MCF 10A (cell line): ENCODE measurements around the gene SH3BP4. TPM values are rescaled to one million over a fixed set of nuclear protein-coding genes. Genes with fewer than 3 reads are reported as not detected.

ENCODE experiments used
- BruUV-seq: library from RNA; stranded (reverse); fragments of 400-500 nt; replicated peaks from 2 replicates; lab custom pipeline; 2021; lab: Mats Ljungman, UMichigan
- CTCF ChIA-PET: fragments of 300-600 bp; sonication (Branson Sonifier 250); formaldehyde crosslinking; extraction: SDS; loops from one replicate; lab custom pipeline; 2021; ENCODE audit warnings: antibody characterized with exemption, inconsistent platforms; lab: Yijun Ruan, JAX
- POLR2A ChIA-PET: fragments of 300-600, 350-650 bp; sonication (Branson Sonifier 250); formaldehyde crosslinking; extraction: SDS; loops from one replicate; lab custom pipeline; 2020; ENCODE audit warnings: antibody characterized with exemption, inconsistent platforms; lab: Yijun Ruan, JAX
- DNase-seq: peaks from one replicate; pipeline ENCODE4 v3.0.0-alpha.2; 2018; ENCODE audit not compliant: unreplicated experiment
- H3K27ac Mint-ChIP-seq: one replicate; pipeline ENCODE4 v1.8.0; 2022; ENCODE audit warnings: mild to moderate bottlenecking, low read depth, mixed read lengths; ENCODE audit not compliant: unreplicated experiment
- H3K27me3 Mint-ChIP-seq: one replicate; pipeline ENCODE4 v1.8.0; 2022; ENCODE audit warnings: mixed read lengths; ENCODE audit not compliant: insufficient read depth, unreplicated experiment
- H3K36me3 Mint-ChIP-seq: one replicate; pipeline ENCODE4 v1.8.0; 2022; ENCODE audit warnings: mild to moderate bottlenecking, moderate library complexity, mixed read lengths; ENCODE audit not compliant: insufficient read depth, unreplicated experiment
- H3K4me1 Mint-ChIP-seq: one replicate; pipeline ENCODE4 v1.8.0; 2022; ENCODE audit warnings: mixed read lengths; ENCODE audit not compliant: insufficient read depth, unreplicated experiment
- H3K4me3 Mint-ChIP-seq: one replicate; pipeline ENCODE4 v1.8.0; 2022; ENCODE audit warnings: mild to moderate bottlenecking, moderate library complexity, mixed read lengths; ENCODE audit not compliant: unreplicated experiment
- H3K9me3 Mint-ChIP-seq: one replicate; pipeline ENCODE4 v1.8.0; 2022; ENCODE audit warnings: mixed read lengths; ENCODE audit not compliant: unreplicated experiment
- CTCF ChIP-seq: fragments of 200-600 bp; IDR thresholded peaks from one replicate; pipeline ENCODE4 v1.8.0; 2022; ENCODE audit warnings: antibody characterized with exemption, mild to moderate bottlenecking; ENCODE audit not compliant: unreplicated experiment
- intact Hi-C: fragments of 100-400 bp; cut with micrococcal nuclease; formaldehyde crosslinking; loops from 2 replicates; pipeline ENCODE4 v1.14.1; 2022
- total RNA-seq: library from RNA; stranded (reverse); gene quantifications from 2 replicates; pipeline ENCODE4 v1.2.3, GENCODE V29; 2022

Gene SH3BP4
- total RNA-seq, 1 experiment from 2014 or later: 59.7 TPM

GRCh38 chr2:234932591-234933168, 19.1 kb upstream of the SH3BP4 start:
- ChIA-PET CTCF (no interaction called here), POLR2A (no interaction called here)
- BruUV-seq: no TSS peak
- Mint-ChIP-seq H3K4me3 (no peak overlapping the region), H3K4me1 (no peaks in the 10 kb centered on the region), H3K27me3 (peaks cover 13% of the 10 kb centered on the region), H3K9me3 (no peaks in the 10 kb centered on the region), H3K36me3 (no peaks in the 10 kb centered on the region), H3K27ac (no peak overlapping the region)
- DNase-seq: no peak
- no peak for TF ChIP-seq CTCF
- intact Hi-C loops: no loop called here

GRCh38 chr2:234935311-234935710, 16.5 kb upstream of the SH3BP4 start:
- no peak for DNase-seq
- Mint-ChIP-seq H3K9me3 (no peaks in the 10 kb centered on the region), H3K36me3 (no peaks in the 10 kb centered on the region), H3K27me3 (peaks cover 17% of the 10 kb centered on the region), H3K4me3 (no peak overlapping the region), H3K4me1 (no peaks in the 10 kb centered on the region), H3K27ac (no peak overlapping the region)
- POLR2A ChIA-PET: no interaction called here
- no TSS peak for BruUV-seq
- intact Hi-C loops: no loop called here
- CTCF ChIA-PET: no interaction called here
- TF ChIP-seq CTCF: no peak

GRCh38 chr2:234939576-234939975, 12.2 kb upstream of the SH3BP4 start:
- Mint-ChIP-seq H3K4me3 (no peak overlapping the region), H3K4me1 (no peaks in the 10 kb centered on the region), H3K36me3 (no peaks in the 10 kb centered on the region), H3K27ac (no peak overlapping the region), H3K27me3 (peaks cover 17% of the 10 kb centered on the region), H3K9me3 (peaks cover 6% of the 10 kb centered on the region)
- BruUV-seq: no TSS peak
- POLR2A ChIA-PET: interaction anchor here (0.5 to 0.6 kb wide), 2 partner anchors 11 to 418 kb away, joined by 3 to 4 read pairs; no protein-coding TSS in a partner anchor
- no peak for DNase-seq
- intact Hi-C loops: no loop called here
- no peak for TF ChIP-seq CTCF
- CTCF ChIA-PET: no interaction called here

GRCh38 chr2:234939996-234940395, 11.8 kb upstream of the SH3BP4 start:
- no peaks in the 10 kb centered on the region for H3K36me3 Mint-ChIP-seq
- TF ChIP-seq CTCF: no peak
- H3K27me3 Mint-ChIP-seq: peaks cover 17% of the 10 kb centered on the region
- POLR2A ChIA-PET: interaction anchor here (0.5 kb wide), 1 partner anchor 418 kb away, joined by 3 read pairs; no protein-coding TSS in a partner anchor
- peaks cover 6% of the 10 kb centered on the region for H3K9me3 Mint-ChIP-seq
- H3K27ac Mint-ChIP-seq: no peak overlapping the region
- CTCF ChIA-PET: no interaction called here
- DNase-seq: no peak
- BruUV-seq: no TSS peak
- intact Hi-C loops: no loop called here
- no peak overlapping the region for H3K4me3 Mint-ChIP-seq
- no peaks in the 10 kb centered on the region for H3K4me1 Mint-ChIP-seq
